HCT116 (cell line): ENCODE data around the gene AMER3.
"Not testable (repeated sequence)": the region's sequence is repeated elsewhere in the genome, so short reads cannot be mapped to it uniquely, and the experiment has no call there.

ENCODE experiments used
- ATF3 ChIP-seq: IDR thresholded peaks from 2 replicates; pipeline ENCODE4 v1.6.1; 2012
- CEBPB ChIP-seq: IDR thresholded peaks from 2 replicates; pipeline ENCODE4 v1.6.1; 2012; ENCODE audit warnings: low read depth
- CTCF ChIP-seq, 3 experiments: fragments of 200-600 bp in 1 of 3; sonication (generic) in 1 of 3; IDR thresholded peaks in 2 of 3; conservative IDR thresholded peaks in 1 of 3; 2 replicates each; pipeline ENCODE4 v1.5.1; 2012 to 2017; ENCODE audit warnings: low read depth in 2 of 3, low read length in 2 of 3, antibody characterized with exemption in 1 of 3, borderline replicate concordance in 1 of 3, control low read depth in 1 of 3, mild to moderate bottlenecking in 1 of 3, mixed read lengths in 1 of 3, mixed run types in 1 of 3, moderate library complexity in 1 of 3; ENCODE audit not compliant: insufficient read depth in 1 of 3
- EGR1 ChIP-seq: IDR thresholded peaks from 2 replicates; pipeline ENCODE4 v1.6.1; 2012; ENCODE audit warnings: low read depth
- EZH2 ChIP-seq: fragments of 200-600 bp; sonication (generic); IDR thresholded peaks from 2 replicates; pipeline ENCODE4 v1.6.1; 2017; ENCODE audit warnings: antibody characterized with exemption, mixed run types
- EZH2phosphoT487 ChIP-seq: fragments of 200-600 bp; IDR thresholded peaks from 2 replicates; pipeline ENCODE4 v1.6.1; 2018; ENCODE audit warnings: antibody characterized with exemption, borderline replicate concordance
- JUND ChIP-seq: IDR thresholded peaks from 2 replicates; pipeline ENCODE4 v1.6.1; 2012
- MAX ChIP-seq: IDR thresholded peaks from 2 replicates; pipeline ENCODE4 v1.6.1; 2012
- POLR2A ChIP-seq: IDR thresholded peaks from 2 replicates; pipeline ENCODE4 v1.7.0; 2011; ENCODE audit warnings: borderline replicate concordance; ENCODE audit not compliant: insufficient read depth, insufficient read length; ENCODE audit errors: extremely low read depth
- POLR2AphosphoS5 ChIP-seq: IDR thresholded peaks from 2 replicates; pipeline ENCODE4 v1.6.1; 2011; ENCODE audit warnings: mild to moderate bottlenecking, low read depth, low read length, moderate library complexity
- RAD21 ChIP-seq: IDR thresholded peaks from 2 replicates; pipeline ENCODE4 v1.6.1; 2012; ENCODE audit warnings: low read depth, mild to moderate bottlenecking
- REST ChIP-seq: IDR thresholded peaks from 2 replicates; pipeline ENCODE4 v1.6.1; 2012; ENCODE audit warnings: low read depth
- ZFX ChIP-seq: fragments of 450-650 bp; IDR thresholded peaks from 2 replicates; pipeline ENCODE4 v1.6.1; 2017
- ZNF274 ChIP-seq: fragments of 200-500 bp; sonication (Bioruptor generic); IDR thresholded peaks from 2 replicates; pipeline ENCODE4 v1.6.1; 2014; ENCODE audit warnings: mild to moderate bottlenecking, low read depth, low read length, inconsistent platforms

GRCh38 chr2:130732257-130732656 lies 23.1 kb upstream of the AMER3 start:
- not testable (repeated sequence) for TF ChIP-seq CTCF (IDR thresholded peaks at IDR 0.05 in 2 of 3, conservative IDR thresholded peaks at IDR 0.05 in 1 of 3; ENCODE audit: borderline replicate concordance in 1 of 3, insufficient read depth in 1 of 3, low read depth in 2 of 3, low read length in 2 of 3); POLR2AphosphoS5; ZNF274; RAD21; EZH2; ZFX; CEBPB; POLR2A; EZH2phosphoT487; ATF3; MAX; REST; EGR1; JUND
